Measurements from ENCODE around the gene PLVAP.

The PLVAP gene

GRCh38 chr19:17406046-17406886 is 29.1 kb upstream of the PLVAP start:
- no peak for TF ChIP-seq ZNF274 (IDR thresholded peaks at IDR 0.05; ENCODE audit: low read depth, low read length)
- H3K4me3 ChIP-seq (ENCODE audit: low read length) = peak overlapping the region; percentile 84

GRCh38 chr19:17405250-17406045 is 28.3 kb upstream of the PLVAP start, which contains the start of gene BST2:
Gene BST2 (minus strand): TSS chr19:17405630. CDS start chr19:17405575, 55 bp downstream.
- H3K4me3 ChIP-seq (ENCODE audit: low read length) = peak within 1 kb of the TSS; percentile 84
- TF ChIP-seq ZNF274 (IDR thresholded peaks at IDR 0.05; ENCODE audit: low read depth, low read length) = no peak

GRCh38 chr19:17404621-17405249 is 27.6 kb upstream of the PLVAP start:
- H3K4me3 ChIP-seq (ENCODE audit: low read length) = peak overlapping the region; percentile 84

GRCh38 chr19:17404015-17404414 is 26.9 kb upstream of the PLVAP start:
- H3K4me3 ChIP-seq (ENCODE audit: low read length) = peak overlapping the region; percentile 84
- TF ChIP-seq ZNF274 (IDR thresholded peaks at IDR 0.05; ENCODE audit: low read depth, low read length) = no peak

More at GRCh38 chr19:17404621-17405249, 27.6 kb upstream of the PLVAP start:
- TF ChIP-seq ZNF274 (IDR thresholded peaks at IDR 0.05; ENCODE audit: low read depth, low read length) = no peak

- H3K4me3 ChIP-seq (ENCODE audit: low read length) = peak overlapping the region; percentile 84
- TF ChIP-seq ZNF274 (IDR thresholded peaks at IDR 0.05; ENCODE audit: low read depth, low read length) = no peak
These were observed 26.1 kb upstream of the PLVAP start for GRCh38 chr19:17402982-17403855.

GRCh38 chr19:17401628-17402027 is 24.5 kb upstream of the PLVAP start:
- TF ChIP-seq ZNF274 (IDR thresholded peaks at IDR 0.05; ENCODE audit: low read depth, low read length) = no peak

GRCh38 chr19:17398902-17399527 is 21.9 kb upstream of the PLVAP start:
- TF ChIP-seq ZNF274 (IDR thresholded peaks at IDR 0.05; ENCODE audit: low read depth, low read length) = no peak

More at GRCh38 chr19:17401628-17402027, 24.5 kb upstream of the PLVAP start:
- no peak overlapping the region for H3K4me3 ChIP-seq (ENCODE audit: low read length)

GRCh38 chr19:17394891-17395415 is 17.8 kb upstream of the PLVAP start:
- H3K4me3 ChIP-seq (ENCODE audit: low read length) = no peak overlapping the region
- no peak for TF ChIP-seq ZNF274 (IDR thresholded peaks at IDR 0.05; ENCODE audit: low read depth, low read length)

More at GRCh38 chr19:17398902-17399527, 21.9 kb upstream of the PLVAP start:
- no peak overlapping the region for H3K4me3 ChIP-seq (ENCODE audit: low read length)

GRCh38 chr19:17393914-17394313 is 16.8 kb upstream of the PLVAP start, which contains the start of gene CCDC194:
Gene CCDC194 (minus strand): TSS chr19:17394196. CDS start chr19:17394158, 38 bp downstream.
- TF ChIP-seq ZNF274 (IDR thresholded peaks at IDR 0.05; ENCODE audit: low read depth, low read length) = no peak
- no peak within 1 kb of the TSS for H3K4me3 ChIP-seq (ENCODE audit: low read length)

GRCh38 chr19:17393002-17393401 is 15.9 kb upstream of the PLVAP start:
- no peak for TF ChIP-seq ZNF274 (IDR thresholded peaks at IDR 0.05; ENCODE audit: low read depth, low read length)
- no peak overlapping the region for H3K4me3 ChIP-seq (ENCODE audit: low read length)

- no peak overlapping the region; the same call in 1 of the 2 replicates for H3K4me3 ChIP-seq (ENCODE audit: low read length)
- no peak for TF ChIP-seq ZNF274 (IDR thresholded peaks at IDR 0.05; ENCODE audit: low read depth, low read length)
These were observed 14.4 kb upstream of the PLVAP start for GRCh38 chr19:17391371-17392151.

All from GM08714 (cell line).